Left lung (tissue), 10 donors: Measurements from ENCODE around the gene UAP1L1. TPM values are rescaled to one million over a fixed set of nuclear protein-coding genes. Genes with fewer than 3 reads are reported as not detected.
A peak's percentile ranks its signal among the peaks of the same experiment; 100 is the strongest.
"Not testable (repeated sequence)": the region's sequence is repeated elsewhere in the genome, so short reads cannot be mapped to it uniquely, and the experiment has no call there.

Experiments
- ATAC-seq: fragments of 200-7000 bp; cut with Tn5 transposase; one replicate; pipeline ENCODE4 v1.9.1; 2020; ENCODE audit warnings: moderate library complexity
- DNase-seq, 4 donors: peaks; one replicate each; pipeline ENCODE4 v3.0.0-alpha.2; 2013 to 2020
- H3K27ac ChIP-seq, 2 donors: fragments of 200-600 bp; sonication (generic) in 1 of 2; one replicate each; pipeline versions ENCODE4 v1.5.0 to v1.8.0; 2020 to 2021
- H3K27me3 ChIP-seq, 2 donors: fragments of 200-600 bp; sonication (generic) in 1 of 2; one replicate each; pipeline versions ENCODE4 v1.5.0 to v1.8.0; 2020 to 2021
- H3K36me3 ChIP-seq, 2 donors: fragments of 200-600 bp; sonication (generic) in 1 of 2; one replicate each; pipeline versions ENCODE4 v1.5.0 to v1.8.0; 2020 to 2021
- H3K4me1 ChIP-seq, 2 donors: fragments of 200-600 bp; one replicate each; pipeline ENCODE4 v1.8.0; 2021
- H3K4me3 ChIP-seq, 2 donors: fragments of 200-600 bp; sonication (generic) in 1 of 2; one replicate each; pipeline versions ENCODE4 v1.5.0 to v1.8.0; 2020 to 2021; ENCODE audit warnings: mild to moderate bottlenecking in 1 of 2
- H3K9me3 ChIP-seq, 2 donors: fragments of 200-600 bp; sonication (generic) in 1 of 2; one replicate each; pipeline versions ENCODE4 v1.5.0 to v1.8.0; 2020 to 2021
- intact Hi-C, 2 donors: fragments of 100-400 bp; cut with DNase I; formaldehyde crosslinking; loops; one replicate each; pipeline versions ENCODE4 v1.11.2 to v1.14.2; 2022
- polyA plus RNA-seq, 6 donors: library from polyadenylated mRNA; unstranded; fragments of 120-200 nt; gene quantifications; one replicate each; pipeline ENCODE4 v1.2.1, GENCODE V29; 2013; ENCODE audit not compliant: insufficient read length in 6 of 6
- total RNA-seq, 2 donors: library from RNA; stranded (reverse); fragmentation: NEBNext Ultra II Directional; extraction: Animal tissue kit (Norgen Biotek cat#: 25700); gene quantifications; one replicate each; pipeline ENCODE4 v1.2.1, GENCODE V29; 2021
- TF ChIP-seq, protein P1 (sequence below), 2 donors: fragments of 200-600 bp; sonication (generic) in 1 of 2; IDR thresholded peaks; one replicate each; pipeline versions ENCODE4 v1.5.0 to v1.8.0; 2021; ENCODE audit warnings: antibody characterized with exemption in 2 of 2
- donor health status: DM: no; HTN: yes; CAD: no.
- donor health status: DM: no; HTN: no; CAD: no.

Gene UAP1L1
- total and polyA plus RNA-seq, 8 donors, result 4.6 to 43.1 (median 6.8) TPM

DNA sequence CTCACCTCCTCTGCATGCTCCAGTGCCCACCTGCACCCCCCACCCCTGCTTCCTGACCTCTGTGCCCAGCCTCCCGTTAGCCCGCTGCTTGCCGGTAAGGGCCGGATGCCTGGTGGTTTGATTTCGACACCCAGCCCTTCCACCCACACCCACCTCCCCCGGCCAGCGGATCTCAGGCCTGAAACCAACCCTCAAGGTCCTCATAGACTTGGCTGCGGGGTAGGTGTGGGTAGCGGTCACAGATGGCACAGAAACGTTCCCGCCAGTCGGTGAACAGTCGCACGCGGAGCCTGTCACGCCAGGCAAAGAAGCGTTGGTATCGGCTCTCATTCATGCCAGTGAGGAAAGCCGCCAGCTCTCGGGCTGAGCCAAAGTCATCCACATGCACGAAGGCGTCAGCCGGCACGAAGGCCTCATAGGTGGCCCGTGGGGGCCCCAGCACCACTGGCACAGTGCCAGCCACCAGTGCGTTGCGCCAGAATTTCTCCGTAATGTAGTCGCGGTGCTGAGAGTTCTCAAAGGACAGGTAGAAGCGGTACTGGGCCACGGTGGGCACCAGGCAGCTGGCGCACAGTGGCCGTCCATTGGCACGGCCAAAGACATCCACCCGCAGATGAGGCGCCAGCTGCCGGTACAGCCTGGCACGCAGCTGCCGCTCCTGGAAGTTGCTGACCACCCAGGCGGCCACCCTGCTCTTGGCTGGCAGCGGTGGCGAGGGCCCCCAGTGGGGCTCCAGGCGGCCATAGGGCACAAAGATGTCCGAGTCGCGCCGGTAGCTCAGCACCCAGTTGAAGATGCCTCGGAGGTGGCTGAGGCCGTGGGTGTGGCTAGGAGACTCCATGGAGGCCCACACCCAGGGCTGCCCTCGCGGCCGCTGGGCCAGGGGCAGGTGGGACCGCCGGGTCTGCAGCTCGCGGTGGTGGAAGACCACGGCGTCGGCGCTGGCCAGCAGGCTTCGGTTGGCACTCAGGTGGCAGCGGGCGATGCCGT, 46.5 kb upstream of the UAP1L1 start:
- TF ChIP-seq, protein P1, sequence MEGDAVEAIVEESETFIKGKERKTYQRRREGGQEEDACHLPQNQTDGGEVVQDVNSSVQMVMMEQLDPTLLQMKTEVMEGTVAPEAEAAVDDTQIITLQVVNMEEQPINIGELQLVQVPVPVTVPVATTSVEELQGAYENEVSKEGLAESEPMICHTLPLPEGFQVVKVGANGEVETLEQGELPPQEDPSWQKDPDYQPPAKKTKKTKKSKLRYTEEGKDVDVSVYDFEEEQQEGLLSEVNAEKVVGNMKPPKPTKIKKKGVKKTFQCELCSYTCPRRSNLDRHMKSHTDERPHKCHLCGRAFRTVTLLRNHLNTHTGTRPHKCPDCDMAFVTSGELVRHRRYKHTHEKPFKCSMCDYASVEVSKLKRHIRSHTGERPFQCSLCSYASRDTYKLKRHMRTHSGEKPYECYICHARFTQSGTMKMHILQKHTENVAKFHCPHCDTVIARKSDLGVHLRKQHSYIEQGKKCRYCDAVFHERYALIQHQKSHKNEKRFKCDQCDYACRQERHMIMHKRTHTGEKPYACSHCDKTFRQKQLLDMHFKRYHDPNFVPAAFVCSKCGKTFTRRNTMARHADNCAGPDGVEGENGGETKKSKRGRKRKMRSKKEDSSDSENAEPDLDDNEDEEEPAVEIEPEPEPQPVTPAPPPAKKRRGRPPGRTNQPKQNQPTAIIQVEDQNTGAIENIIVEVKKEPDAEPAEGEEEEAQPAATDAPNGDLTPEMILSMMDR (IDR thresholded peaks at IDR 0.05), result no peak
- H3K9me3 ChIP-seq, result no peaks in the 10 kb centered on the region
- H3K27ac ChIP-seq, result peak overlapping the region in 1 of 2 donors; percentile 84
- peak overlapping the region in 1 of 2 donors; percentile 52 for H3K4me3 ChIP-seq
- no peaks in the 10 kb centered on the region for H3K27me3 ChIP-seq
- peak in 2 of 4 donors; percentile 71 to 93 for DNase-seq
- ATAC-seq, result no peak
- intact Hi-C loops, result no loop called here
- peaks cover 19 to 83% of the 10 kb centered on the region in 2 donors for H3K4me1 ChIP-seq
- no peaks in the 10 kb centered on the region for H3K36me3 ChIP-seq

DNA sequence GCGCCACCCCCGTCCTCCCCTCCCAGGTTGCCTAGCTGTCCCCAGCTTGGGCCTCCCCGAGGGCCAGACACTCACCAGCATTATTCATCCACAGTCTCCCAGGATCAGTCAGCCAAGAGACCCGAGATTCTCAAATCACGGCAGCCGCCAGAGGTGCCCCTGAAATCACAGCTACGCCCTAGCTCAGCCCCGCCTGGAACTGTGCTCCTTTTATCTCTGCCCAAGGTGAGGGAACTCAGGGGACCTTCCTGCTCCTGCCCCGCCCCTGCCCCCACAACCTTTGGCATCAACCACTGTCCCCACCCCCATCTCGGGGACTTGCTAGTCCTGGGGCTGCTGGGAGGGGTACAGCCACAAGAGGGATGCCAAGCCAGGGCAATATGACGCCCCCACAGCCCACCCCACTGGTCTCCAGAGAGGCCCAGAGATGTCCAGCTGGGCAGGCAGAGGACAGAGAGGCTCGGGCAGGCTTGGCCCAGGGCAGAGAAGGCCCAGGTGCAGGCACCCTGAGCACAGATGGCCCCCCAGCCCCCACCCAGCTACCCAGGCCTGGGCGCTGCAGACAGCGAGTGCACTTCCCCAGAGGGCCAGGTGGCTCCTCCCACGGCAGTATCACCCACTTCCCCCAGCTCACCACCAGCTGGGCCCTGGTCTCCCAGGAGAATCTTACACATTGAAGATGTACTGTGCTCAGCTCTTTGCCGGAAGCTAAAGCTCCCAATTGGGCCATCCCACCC, 45.2 kb upstream of the UAP1L1 start, which contains the start of gene FUT7:
Gene FUT7, minus strand, starts transcription at position 185 of the 737 bp plus-strand sequence. Its CDS starts 97 bp downstream, at position 88.
- TF ChIP-seq, protein P1 (IDR thresholded peaks at IDR 0.05), result no peak
- ATAC-seq, result no peak
- Histone ChIP-seq H3K36me3 (no peaks in the 10 kb centered on the region), H3K4me3 (peak within 1 kb of the TSS in 1 of 2 donors; percentile 52), H3K27ac (peak within 1 kb of the TSS in 1 of 2 donors; percentile 84), H3K27me3 (no peaks in the 10 kb centered on the region), H3K4me1 (peaks cover 19 to 80% of the 10 kb centered on the region in 2 donors), H3K9me3 (no peaks in the 10 kb centered on the region)
- peak in 2 of 4 donors; percentile 62 to 91 for DNase-seq
- intact Hi-C loops, result no loop called here

DNA sequence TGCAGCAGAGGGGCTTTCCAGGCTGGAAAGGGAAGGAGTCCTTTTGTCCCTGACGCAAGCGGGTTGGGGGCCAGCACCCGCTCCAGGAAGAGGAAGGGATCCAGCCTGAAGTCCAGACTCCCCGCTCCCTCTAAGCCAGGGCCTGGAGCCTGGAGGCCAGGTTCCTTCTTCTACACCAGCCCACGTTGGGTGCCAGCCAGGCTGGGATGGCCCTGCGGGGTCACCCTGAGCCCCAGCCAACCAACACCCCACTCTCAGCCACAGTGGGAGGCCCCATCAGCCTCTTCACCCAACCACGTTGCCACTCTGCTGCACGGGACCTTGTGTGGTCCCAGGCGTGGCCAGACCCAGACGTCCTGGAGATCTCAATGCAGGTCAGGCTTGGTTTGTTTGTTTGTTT, 44.5 kb upstream of the UAP1L1 start:
- Histone ChIP-seq H3K27ac (peak overlapping the region in 1 of 2 donors; percentile 84), H3K4me3 (peak overlapping the region in 1 of 2 donors; percentile 52), H3K9me3 (no peaks in the 10 kb centered on the region), H3K27me3 (no peaks in the 10 kb centered on the region), H3K36me3 (peaks cover 0 to 8% of the 10 kb centered on the region in 2 donors), H3K4me1 (peaks cover 19 to 74% of the 10 kb centered on the region in 2 donors)
- ATAC-seq (peak; percentile 22), DNase-seq (peak in 2 of 4 donors; percentile 81 to 91)
- TF ChIP-seq, protein P1 (IDR thresholded peaks at IDR 0.05), result no peak
- intact Hi-C loops, result no loop called here

DNA sequence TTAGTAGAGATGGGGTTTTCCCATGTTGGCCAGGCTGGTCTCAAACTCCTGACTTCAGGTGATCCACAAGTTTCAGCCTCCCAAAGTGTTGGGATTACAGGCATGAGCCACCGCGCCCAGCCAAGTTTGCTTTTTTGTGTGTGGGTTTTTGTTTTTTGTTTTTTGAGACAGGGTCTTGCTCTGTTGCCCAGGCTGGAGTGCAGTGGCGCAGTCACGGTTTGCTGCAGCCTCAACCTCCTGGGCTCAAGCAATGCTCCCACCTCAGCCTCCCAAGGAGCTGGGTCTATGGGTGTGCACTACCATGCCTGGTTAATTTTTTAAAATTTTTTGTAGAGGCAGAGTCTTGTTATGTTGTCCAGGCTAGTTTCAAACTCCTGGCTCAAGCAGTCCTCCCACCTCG, 43.8 kb upstream of the UAP1L1 start:
- intact Hi-C loops, H3K27me3 ChIP-seq, DNase-seq, ATAC-seq, H3K9me3 ChIP-seq: not testable (repeated sequence)
- H3K4me1 ChIP-seq, result peaks cover 18 to 72% of the 10 kb centered on the region in 2 donors
- peaks cover 0 to 14% of the 10 kb centered on the region in 2 donors for H3K36me3 ChIP-seq
- H3K27ac ChIP-seq, result peak overlapping the region in 1 of 2 donors; percentile 84
- H3K4me3 ChIP-seq, result peak overlapping the region in 1 of 2 donors; percentile 52

DNA sequence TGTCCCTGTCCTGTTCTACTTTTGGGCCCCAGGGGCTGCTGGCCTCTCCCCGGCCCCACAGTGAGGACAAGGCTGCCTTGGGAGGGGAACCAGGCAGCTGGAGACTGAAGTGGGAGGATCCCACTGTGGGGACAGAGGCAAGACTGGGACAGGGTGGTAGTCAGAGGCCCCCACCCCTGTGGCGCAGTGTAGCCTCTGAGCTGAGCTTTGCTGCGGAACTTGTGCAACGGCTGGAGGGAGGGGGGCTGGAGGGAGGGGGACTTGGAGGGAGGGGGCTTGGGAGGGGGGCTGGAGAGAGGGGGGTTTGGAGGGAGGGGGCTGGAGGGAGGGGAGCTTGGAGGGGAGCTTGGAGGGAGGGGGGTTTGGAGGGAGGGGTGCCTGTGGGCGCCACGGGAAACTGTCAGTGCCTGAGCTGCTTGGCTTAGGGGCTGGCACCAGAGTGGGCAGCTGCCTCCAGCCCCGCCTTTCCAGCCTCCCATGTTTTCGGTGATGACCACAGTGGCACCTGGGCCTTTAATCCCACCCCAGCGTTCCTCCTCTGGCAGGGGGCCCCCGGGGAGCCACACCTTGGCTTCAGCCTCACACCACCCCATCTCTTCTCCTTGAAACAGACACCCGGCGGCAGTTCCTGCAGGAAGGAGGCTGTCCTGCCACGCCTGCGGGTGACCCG, 43.1 kb upstream of the UAP1L1 start:
- Histone ChIP-seq H3K27ac (peak overlapping the region; percentile 14 to 84), H3K36me3 (peaks cover 0 to 21% of the 10 kb centered on the region in 2 donors), H3K4me3 (peak overlapping the region in 1 of 2 donors; percentile 52), H3K27me3 (no peaks in the 10 kb centered on the region), H3K9me3 (no peaks in the 10 kb centered on the region), H3K4me1 (peaks cover 11 to 65% of the 10 kb centered on the region in 2 donors)
- peak in 1 of 4 donors; percentile 61 for DNase-seq
- TF ChIP-seq, protein P1 (IDR thresholded peaks at IDR 0.05), result no peak
- peak; percentile 4 for ATAC-seq
- intact Hi-C loops, result no loop called here
